Body of pancreas (tissue), 4 donors: ENCODE results near the gene TFB2M.

Experiments used
- POLR2A ChIP-seq, 3 donors: fragments of 450-650 bp; IDR thresholded peaks; one replicate each; pipeline ENCODE4 v1.6.1; 2016; ENCODE audit warnings: antibody characterized with exemption in 3 of 3, mild to moderate bottlenecking in 2 of 3
- TF ChIP-seq, protein P1 (sequence below), 7 experiments: fragments of 450-650 bp in 4 of 7; fragments of 200-600 bp in 3 of 7; sonication (generic) in 3 of 7; IDR thresholded peaks; one replicate each; pipeline ENCODE4 v1.5.1; 2016 to 2019; ENCODE audit warnings: antibody characterized with exemption in 7 of 7

DNA sequence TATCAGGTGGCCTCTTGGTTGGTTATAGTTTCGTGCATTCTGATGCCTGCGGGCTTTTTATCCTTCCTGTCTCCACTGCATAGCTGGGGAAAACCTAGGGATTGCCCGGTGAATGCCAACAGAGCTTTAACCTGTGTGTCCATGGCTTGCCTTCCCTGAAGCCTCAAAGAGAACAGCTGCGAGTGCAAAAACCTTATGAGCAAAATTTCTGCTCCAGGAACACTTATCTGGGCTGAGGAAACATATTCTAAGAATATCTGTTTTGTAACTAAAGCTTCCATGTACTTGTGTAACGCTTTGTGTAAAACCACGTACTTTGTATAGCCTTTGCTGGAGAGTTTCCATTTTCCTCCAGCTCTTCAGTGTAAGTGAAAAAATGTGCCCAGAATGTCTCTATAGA lies 7.4 kb upstream of the TFB2M start:
- TF ChIP-seq POLR2A (IDR thresholded peaks at IDR 0.05), result no peak
- TF ChIP-seq, protein P1, sequence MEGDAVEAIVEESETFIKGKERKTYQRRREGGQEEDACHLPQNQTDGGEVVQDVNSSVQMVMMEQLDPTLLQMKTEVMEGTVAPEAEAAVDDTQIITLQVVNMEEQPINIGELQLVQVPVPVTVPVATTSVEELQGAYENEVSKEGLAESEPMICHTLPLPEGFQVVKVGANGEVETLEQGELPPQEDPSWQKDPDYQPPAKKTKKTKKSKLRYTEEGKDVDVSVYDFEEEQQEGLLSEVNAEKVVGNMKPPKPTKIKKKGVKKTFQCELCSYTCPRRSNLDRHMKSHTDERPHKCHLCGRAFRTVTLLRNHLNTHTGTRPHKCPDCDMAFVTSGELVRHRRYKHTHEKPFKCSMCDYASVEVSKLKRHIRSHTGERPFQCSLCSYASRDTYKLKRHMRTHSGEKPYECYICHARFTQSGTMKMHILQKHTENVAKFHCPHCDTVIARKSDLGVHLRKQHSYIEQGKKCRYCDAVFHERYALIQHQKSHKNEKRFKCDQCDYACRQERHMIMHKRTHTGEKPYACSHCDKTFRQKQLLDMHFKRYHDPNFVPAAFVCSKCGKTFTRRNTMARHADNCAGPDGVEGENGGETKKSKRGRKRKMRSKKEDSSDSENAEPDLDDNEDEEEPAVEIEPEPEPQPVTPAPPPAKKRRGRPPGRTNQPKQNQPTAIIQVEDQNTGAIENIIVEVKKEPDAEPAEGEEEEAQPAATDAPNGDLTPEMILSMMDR (IDR thresholded peaks at IDR 0.05), result no peak
